GM21367 (cell line): ENCODE data around the gene HGS.
"Not testable (repeated sequence)": the region's sequence is repeated elsewhere in the genome, so short reads cannot be mapped to it uniquely, and the experiment has no call there.

Source experiments
- ATAC-seq: cut with Tn5 transposase; IDR thresholded peaks from one replicate; pipeline ENCODE4 v1.9.1; 2021; ENCODE audit not compliant: unreplicated experiment

Gene HGS

DNA sequence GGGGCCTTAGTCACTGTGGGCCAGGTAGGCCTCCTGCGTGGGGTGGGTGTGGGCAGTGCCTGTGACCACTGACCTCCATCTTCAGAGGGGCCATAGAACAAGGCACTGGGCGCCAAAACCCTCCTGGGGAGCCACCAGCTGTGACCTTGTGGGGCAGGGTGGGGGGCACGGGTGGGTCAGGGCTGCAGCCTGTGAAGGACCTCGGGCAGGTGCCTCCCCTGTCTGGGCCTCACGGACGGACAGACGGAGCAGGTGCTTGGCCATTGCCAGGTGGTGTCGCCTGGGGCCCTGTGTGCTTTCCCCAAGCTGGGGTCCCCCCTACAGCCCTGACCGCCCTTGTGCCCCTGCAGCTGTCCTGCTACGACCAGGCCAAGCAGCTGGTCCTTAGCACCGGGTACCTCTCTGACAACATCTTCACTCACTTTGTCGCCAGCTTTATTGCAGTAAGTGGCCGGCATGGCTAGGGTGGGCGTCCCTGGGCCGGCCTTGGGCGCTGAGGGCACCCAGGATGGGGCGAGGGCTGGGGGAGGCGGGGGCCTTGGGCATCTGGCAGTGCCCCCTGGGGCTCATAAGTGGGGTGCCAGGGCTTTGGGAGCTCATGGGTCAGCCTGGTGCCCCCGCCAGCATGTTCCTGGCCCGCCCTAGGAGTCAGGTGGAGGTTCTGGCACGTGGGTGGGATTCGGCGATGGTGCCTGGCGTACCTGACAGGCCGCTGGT is 33.4 kb downstream of the HGS start:
- no peak for ATAC-seq

DNA sequence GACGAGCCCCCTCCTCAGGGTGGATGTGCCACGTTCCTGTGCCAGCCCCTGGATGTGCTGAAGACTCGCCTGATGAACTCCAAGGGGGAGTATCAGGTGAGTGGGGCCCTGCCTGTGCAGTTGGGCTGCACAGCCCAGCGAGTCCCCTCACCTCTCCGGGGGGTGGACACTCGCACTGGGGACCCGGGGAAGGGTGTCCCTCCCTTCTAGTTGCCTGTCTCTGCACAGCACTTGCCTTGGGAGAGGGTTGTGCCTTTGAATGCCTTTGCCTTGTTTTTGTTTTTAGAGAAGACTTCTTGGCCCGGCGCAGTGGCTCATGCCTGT is 33.9 kb downstream of the HGS start:
- ATAC-seq = no peak

GRCh38 chr17:81719410-81720266 is 35.8 kb downstream of the HGS start:
- no peak for ATAC-seq

DNA sequence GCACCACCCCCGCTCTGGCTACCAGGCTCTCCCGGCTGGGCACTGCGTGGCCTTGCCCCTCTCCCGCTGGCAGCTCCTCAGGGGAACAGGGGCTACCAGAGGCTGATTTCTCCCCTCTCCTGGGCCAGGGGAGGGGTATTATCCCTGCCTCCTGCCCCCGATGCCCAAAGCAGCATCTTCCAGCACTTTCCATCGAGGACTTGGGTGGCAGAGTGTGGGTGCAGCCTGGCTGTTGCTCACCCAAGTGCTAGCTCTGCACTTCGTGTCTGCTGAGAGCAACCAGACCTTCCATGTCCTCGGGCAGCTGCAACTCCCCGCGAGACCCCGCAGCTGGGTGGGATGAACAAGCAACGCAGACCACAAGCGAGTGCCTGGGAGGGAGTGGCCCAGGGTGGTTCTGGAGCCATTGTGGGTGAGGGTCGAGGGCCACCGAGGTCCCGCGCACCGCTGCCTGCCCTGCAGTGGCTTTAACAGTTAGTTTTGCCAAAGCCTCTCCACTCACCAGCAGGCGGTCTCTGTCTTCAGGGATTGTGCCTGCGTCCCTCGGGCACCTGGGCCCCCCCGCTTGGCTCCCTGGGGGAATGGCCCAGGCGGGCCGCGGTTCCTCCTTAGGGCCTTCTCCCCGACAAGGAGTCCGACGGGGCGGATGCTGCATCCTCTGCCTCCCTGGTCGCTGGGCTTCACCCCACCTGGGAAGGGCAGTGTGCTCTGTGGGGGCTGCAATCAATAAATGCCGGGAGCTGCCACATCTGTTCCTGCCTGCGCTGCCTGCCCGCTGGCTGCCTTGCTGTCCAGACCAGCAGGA is 36.7 kb downstream of the HGS start:
- no peak for ATAC-seq

- no peak for ATAC-seq
These were observed 38.6 kb downstream of the HGS start for GRCh38 chr17:81722184-81723120.

DNA sequence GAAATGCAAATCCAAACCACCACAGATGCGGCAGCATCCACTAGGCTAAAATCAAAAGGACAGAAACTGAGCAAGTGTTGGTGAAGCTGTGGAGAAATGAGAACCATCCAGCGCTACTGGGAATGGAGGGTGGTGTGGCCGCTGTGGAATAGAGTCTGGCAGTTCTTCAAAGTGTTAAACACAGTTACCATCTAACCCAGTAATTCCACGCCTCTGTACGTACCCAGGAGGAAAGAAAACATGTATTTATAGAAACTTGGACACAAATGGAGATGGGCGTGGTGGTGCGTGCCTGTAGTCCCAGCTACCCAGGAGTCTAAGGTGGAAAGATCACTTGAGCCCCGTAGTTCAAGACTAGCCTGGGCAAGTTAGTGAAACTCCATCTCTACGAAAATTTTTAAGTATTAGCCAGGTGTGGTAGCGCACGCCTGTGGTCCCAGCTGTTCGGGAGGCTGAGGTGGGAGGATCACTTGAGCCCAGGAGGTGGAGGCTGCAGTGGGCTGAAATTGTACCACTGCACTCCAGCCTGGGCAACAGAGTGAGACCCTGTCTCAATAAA is 39.9 kb downstream of the HGS start:
- ATAC-seq = no peak

DNA sequence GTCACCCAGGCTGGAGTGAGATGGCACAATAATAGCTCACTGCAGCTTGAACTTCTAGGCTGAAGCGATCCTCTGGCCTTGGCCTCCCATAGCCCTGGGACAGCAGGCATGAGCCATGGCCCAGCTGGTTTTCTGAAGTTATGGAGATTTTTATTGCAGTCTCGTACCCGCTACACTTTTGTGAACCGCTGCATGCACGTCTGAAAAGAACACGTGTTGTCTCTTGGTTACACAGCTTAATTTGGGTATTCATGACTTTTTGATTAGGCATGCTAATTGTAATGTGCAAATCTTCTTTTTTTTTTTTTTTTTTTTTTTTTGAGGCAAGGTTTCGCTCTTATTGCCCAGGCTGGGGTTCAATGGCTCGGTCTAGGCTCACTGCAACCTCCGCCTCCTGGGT is 41.6 kb downstream of the HGS start:
- ATAC-seq = no peak

DNA sequence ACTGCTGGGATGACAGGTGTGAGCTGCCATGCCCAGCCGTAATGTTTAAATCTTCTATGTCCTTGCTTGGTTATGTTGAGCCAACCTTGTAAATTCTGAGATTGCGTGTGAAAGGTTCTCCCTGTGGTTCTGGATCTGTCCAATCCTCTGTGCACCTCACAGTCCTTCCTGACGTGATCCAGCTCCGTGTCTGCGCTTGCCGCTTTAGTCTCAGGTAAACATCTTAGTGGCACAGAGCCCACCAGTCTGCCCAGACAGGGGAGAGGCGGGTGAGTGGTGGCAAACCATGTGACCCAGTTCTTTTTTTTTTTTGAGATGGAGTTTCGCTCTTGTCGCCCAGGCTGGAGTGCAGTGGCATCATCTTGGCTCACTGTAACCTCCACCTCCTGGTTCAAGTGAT is 42.2 kb downstream of the HGS start:
- no peak for ATAC-seq

- no peak for ATAC-seq
These were observed 43.7 kb downstream of the HGS start for GRCh38 chr17:81727324-81728031.

DNA sequence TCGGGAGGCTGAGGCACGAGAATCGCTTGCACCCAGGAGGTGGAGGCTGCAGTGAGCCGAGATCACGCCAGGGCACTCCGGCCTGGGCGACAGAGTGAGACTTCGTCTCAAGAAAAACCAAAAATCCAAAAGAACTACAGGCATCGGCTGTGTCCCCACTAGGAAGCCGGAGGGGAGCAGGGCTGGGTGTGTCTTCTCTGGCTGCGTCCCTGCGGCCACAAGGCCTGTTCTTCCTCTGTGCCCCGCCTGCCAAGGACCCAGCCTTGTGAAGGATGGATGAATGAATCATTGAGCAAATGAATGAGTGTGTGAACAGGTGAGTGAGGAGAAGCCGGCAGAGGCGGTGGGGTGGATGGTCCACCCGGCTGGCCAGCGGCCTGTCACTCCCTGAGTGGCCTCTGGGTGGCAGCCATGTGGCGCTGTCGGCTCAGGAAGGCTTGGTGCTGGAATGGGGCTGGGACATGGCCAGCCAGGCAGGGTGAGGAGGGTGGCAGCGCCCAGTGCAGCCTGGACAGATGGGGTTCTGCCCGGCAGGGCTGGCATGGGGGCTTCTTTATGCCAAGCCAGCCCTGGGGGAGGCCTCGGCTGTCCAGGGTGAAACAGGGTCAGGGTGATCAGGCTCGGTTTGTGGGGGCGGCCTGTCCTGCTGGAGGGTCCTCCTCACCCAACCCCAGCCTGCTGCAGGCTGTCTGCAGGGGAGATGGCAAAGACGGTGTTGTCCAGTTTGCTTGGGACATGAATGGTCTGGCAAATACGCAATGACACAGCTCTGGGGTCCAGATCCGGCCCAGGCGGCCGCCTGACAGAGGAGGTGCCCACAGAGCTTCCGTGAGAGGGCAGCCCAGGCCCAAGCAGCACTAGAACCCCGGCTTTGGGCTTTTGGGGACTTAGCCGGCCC is 49.9 kb downstream of the HGS start:
- ATAC-seq = no peak

DNA sequence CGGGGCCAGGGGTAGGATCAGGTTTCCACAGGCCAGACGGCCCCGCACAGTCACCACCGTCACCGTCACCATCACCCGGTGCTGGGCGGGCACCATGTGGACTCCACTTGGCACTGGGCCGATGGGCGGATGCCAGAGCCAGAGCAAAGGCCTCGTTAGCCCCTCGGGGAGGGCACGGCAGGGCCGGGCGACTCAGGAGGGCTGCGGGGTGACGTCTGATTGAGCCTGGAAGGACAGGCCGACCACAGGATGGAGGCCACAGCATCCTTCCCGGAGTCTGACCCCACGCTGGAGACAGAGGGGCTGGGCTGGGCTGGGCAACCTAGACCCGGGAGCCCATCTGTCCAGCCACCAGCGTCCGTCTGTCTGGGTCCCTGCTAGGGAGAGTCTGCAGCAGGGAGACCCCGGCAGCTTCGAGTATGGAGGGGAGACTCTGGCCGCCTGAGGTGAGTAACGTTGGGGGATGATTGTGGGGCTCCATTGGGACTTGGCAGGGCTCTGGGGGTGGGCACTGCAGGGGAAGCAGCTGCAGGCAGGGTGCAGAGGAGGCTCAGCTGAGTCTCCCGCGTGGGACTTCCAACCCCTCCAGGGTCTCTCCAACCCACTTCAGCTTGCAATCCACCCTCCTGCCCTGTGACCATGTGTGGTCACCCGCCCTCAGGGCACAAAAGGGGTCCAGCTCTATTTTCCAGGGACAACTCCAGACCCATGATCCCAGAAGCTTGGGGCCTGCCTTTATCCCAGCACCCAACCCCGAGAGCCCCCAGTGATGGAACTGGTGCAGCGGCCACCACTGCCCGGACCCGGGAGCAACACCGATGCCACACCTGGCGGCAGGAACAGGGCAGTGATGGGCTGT is 50.8 kb downstream of the HGS start:
- no peak for ATAC-seq

DNA sequence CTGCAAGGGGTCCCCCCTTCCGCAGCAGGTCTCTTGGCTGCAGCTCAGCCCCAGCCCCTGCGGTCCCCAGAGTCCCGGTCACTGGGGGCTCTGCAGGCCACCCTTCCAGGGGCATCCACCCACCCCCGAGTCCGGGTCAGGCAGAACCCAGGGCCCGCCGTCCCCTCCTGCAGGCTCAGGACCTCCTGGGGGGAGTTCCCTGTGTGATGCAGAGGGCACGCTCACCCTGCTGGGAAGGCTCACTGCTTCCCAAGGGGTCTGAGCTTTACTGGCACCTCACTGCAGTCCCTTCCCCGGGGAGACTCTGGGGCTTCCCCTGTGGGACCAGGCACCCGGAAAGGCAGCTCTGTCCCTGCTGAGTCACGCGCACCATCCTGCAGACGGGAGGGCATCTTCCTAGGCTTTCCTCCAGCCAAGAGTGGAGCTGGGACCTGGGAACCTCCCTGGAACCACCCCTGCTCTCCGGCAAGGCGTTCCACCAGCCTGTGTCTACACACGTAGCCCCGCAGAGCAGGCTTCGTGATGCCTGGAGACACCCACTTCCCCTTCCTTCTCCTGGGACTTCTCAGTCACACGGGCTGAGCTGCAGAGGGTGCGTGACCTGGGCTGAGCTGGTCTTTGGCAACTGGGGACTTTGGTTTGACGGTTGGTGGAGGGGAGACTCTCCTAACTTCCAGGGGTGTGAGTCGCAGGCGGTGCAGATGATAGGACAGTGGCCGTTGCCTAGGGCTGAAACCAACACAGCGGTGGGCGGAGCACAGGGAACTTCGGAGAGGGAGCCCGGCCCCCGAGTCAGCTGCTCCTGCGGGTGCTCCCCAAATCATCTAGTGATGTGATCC is 51.7 kb downstream of the HGS start:
- ATAC-seq = no peak

DNA sequence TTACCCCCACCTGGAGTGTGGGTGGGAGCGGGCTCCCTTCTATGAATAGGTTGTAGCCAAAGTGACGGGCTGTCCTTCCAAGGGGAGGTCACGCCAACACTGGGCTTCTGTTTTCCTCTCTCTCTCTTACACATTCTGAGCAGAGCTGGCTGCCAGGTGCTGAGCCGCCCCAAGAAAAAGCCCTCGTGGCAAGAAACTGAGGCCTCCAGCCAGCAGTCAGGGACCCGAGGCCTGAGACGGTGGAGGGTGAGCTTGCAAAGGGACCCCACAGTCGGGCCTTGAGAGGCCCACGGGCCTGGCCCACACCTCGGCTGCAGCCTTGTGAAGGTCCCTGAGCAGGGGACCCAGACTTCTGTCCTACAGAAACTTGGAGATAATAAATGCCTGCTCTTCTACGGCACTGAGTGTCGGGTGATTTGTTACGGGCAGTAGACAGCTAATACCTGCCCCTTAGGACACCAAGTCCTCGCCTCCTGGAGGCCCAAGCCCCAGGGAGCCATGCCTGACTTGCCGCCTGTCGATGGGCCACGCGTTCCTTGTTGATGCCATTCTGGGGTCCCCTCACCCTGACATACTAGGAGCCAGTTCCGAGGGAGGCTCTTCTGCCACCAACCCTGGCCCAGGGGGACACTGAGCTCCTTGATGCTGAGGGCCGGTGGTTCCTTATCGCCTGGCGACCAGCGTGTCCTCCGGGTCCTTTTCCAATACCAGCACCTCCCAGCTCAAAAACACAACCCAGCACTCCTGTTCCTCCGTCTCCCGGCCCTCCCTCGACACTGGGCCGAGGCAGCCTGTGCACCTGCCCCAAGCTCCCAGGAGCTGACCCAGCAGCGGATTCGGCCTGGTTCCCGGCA is 54.4 kb downstream of the HGS start:
- ATAC-seq = no peak

GRCh38 chr17:81738801-81739393 is 55.1 kb downstream of the HGS start:
- ATAC-seq = no peak

DNA sequence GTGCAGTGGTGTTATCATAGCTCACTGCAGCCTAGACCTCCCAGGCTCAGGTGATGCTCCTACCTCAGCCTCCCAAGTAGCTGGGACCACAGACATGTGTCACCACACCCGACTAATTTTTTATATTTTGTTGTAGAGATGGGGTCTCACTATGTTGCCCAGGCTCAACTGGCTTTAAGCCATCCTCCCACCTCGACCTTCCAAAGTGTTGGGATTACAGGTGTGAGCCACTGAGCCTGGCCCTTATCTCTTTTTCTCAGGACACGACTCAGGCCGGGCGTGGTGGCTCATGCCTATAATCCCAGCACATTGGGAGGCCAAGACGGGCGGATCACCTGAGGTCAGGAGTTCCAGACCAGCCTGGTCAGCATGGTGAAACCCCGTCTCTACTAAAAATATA is 55.8 kb downstream of the HGS start:
- ATAC-seq = not testable (repeated sequence)
